Thyroid gland (tissue), 4 donors: ENCODE measurements around the gene SERPINB5.

Source experiments
- POLR2A ChIP-seq, 2 donors: fragments of 450-650 bp; IDR thresholded peaks; one replicate each; pipeline ENCODE4 v1.6.1; 2017; ENCODE audit warnings: antibody characterized with exemption in 2 of 2, mild to moderate bottlenecking in 2 of 2, moderate library complexity in 1 of 2
- TF ChIP-seq, protein P1 (sequence below), 6 experiments: fragments of 200-600 bp in 3 of 6; fragments of 450-650 bp in 3 of 6; sonication (generic) in 3 of 6; IDR thresholded peaks; one replicate each; pipeline ENCODE4 v1.5.1; 2016 to 2019; ENCODE audit warnings: antibody characterized with exemption in 6 of 6, mild to moderate bottlenecking in 2 of 6, inconsistent platforms in 1 of 6, moderate library complexity in 1 of 6

DNA sequence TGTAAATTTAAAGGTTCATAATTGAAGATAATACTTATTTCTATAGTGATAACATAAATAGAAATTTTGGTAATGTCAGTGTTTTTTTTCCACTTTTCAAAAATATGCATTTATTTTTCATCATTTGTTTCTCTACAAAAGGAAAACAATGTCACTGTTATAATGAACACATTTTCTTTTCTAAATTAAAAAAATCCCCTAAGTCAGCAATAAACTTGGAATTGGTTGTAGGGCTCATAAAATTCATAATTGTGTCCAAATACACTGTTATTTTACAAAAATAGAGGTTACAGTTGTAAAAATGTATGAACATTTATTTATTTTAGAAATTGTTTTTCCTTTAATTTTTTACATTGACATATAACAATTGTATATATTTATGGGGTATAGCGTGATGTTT is 39.0 kb downstream of the SERPINB5 start:
- TF ChIP-seq, protein P1, sequence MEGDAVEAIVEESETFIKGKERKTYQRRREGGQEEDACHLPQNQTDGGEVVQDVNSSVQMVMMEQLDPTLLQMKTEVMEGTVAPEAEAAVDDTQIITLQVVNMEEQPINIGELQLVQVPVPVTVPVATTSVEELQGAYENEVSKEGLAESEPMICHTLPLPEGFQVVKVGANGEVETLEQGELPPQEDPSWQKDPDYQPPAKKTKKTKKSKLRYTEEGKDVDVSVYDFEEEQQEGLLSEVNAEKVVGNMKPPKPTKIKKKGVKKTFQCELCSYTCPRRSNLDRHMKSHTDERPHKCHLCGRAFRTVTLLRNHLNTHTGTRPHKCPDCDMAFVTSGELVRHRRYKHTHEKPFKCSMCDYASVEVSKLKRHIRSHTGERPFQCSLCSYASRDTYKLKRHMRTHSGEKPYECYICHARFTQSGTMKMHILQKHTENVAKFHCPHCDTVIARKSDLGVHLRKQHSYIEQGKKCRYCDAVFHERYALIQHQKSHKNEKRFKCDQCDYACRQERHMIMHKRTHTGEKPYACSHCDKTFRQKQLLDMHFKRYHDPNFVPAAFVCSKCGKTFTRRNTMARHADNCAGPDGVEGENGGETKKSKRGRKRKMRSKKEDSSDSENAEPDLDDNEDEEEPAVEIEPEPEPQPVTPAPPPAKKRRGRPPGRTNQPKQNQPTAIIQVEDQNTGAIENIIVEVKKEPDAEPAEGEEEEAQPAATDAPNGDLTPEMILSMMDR (IDR thresholded peaks at IDR 0.05), result no peak
- no peak for TF ChIP-seq POLR2A (IDR thresholded peaks at IDR 0.05)
